CD4-positive, alpha-beta T cell treated with Interferon alpha-2 for 1 hour (primary cell): ENCODE data around the gene OBP2A.

Source experiments
- DNase-seq, 2 donors: peaks; one replicate each; pipeline ENCODE4 v3.0.0-alpha.2; 2020 to 2022

Gene OBP2A

DNA sequence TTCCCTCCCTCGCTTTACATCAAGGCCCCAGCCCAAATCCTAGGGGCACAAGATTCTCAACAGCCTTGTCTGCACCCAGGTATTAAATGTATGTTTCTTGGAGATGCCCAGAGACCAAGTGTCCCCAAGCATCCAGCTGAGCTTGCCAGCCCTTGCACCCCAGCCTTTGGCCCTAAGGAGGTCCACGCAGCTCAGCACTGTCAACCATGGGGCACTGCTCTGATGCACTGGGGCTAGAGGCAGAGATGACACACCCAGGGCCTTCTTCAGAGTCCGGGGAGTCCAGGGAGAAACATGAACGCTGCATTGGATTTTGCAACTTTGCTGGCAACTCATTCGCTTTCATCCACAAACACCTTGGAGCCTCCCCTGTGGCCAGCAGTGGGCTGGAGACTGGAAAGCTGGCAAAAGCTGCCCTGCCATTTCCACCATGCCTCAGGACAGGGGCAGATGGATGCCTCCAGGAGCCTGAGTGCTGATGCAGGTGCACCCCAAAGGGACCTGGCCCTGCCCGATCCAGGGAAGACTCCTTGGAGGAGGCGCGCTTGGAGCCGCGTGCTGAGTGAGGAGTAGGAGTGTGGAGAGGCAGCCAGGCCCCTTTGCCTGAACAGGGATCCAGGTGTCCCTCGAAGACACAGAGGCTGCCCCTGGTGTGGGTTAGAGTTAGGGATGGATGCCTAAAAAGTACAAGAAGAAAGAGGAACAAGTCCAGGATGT is 34.9 kb downstream of the OBP2A start:
- DNase-seq, result no peak

DNA sequence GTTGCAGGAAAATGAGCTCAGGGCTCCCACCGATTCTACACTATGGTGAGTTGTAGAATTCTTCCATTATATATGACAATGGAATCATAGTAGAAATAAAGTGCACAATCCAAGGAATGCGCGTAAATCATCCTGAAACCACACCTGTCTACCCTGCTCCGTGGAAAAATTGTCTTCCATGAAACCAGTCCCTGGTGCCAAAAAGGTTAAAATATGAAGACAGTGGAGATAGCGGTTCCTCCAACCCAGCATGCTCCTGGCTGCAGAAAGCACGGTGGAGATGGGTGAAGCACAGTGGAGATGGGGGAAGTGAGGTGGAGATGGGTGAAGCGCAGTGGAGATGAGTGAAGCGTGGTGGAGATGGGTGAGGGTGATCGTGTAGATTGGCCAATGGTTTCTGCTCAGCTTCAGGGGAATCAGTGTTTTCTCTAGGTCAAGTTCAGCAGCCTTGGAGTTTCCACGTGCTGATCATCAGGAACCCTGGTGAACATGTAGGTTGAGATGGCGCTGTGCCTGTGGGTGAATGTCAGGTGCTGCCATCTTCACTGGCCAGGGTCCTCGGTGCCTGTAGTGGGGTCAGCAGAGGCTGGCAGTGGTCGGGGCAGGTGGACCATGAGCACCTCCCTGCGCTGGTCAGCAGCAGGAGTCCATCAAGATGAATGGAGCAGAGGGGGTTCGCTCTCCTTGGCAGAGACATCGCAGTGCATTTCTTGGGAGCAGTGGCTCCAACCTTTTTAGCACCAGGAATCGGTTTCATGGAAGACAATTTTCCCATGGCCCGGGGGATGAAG is 35.9 kb downstream of the OBP2A start:
- DNase-seq, result no peak

DNA sequence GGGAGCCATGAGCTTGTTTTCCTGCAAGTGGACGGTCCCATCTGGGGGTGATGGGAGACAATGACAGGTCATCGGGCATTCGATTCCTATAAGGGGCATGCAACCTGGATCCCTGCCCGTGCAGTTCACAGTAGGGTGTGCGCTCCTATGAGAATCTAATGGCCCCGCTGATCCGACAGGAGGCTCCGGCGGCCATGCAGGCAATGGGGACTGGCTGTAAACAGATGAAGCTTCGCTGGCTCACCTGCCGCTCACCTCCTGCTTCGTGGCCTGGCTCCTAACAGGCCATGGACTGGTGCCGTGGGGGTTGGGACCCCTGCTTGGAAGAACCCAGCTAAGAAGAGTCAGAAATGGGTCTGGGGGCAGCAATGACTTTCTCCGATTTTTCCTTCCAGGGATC is 36.6 kb downstream of the OBP2A start:
- no peak for DNase-seq

DNA sequence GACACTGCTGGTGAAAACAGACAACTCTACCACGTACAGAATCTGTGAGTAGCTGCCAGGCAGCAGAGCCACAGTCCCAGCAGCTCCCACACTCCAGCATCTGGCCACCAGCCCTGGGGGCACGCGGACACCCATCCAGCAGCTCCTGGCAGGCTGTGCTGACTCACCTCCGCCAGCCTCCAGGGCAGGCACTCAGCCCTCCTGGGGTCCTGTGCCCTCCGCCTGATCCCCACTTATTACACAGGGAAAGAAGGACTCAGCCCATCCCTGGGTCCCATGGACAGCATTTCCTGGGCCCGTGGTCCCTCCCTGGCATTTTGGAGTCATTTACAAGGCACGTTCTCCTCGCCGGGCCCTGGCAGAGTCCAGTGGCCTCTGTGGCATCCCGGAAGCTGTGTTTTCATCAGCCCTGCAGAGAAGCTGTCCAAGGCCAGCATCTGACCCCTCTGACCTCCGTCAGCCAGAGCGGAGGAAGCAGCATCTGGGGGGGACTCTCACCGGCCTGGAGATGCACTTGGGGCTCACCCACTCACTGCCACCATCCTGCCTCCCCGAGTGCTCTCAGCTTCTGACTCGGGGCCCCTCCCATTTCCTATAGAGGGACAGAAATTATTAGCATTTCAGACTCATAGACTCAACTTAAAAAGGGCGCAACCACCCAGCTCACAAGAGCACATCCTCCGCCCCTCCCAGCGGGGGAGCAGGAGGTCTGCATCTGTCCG is 37.2 kb downstream of the OBP2A start:
- no peak for DNase-seq

DNA sequence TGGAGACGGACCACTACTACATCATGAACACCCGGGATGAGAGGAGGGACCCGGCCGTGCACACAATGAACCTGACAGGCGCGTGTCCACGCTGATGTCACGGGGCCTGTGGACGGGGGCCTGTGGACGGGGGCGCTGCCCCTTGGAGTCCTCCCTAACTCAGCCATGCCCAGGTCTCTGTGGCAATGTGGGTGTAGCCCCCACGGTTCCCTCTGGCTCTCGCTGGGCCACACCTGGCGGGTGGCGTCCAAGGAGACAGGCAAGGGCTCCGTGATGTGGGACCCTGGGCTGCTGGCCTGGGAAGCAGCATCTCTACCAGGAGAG is 37.7 kb downstream of the OBP2A start:
- DNase-seq, result no peak

DNA sequence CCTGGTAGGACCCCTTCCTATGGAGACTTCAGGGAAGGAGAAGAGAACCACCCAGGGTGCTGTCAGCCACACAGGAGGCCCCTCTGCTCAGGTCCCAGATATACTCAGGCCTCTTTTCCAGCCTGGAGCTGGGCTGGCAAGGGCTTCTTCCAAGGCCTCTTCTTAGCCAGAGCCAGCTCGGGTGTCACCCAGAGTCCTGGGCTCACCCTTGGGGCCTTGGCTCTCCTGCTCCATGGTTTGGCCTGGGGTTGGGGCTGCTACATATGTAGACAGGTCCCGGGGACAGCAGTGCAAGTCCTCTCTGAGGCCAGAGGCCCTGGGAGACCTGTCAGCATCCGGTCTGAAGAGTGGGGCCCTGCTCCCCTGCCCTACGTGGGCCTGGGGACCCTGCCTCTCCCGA is 38.4 kb downstream of the OBP2A start:
- DNase-seq, result no peak

DNA sequence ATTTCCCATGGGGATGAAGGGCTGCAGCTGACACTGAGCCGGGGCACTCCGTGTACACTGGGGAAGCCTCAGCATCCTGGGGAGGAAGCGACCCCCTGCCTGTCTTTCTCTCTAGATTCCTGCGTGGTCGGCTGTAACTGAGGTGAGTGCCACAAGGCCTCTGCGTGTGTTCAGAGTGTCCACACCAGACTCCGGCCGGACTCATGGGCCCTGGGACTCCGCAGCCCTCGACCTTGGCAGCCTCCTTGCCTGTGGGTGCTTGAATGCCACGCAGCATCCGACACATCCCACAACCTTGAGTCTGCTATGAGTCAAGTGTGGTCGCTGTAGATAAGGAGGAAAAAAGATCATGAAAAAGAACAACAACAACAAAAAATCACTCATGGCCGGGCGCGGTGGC is 39.0 kb downstream of the OBP2A start:
- DNase-seq, result no peak

DNA sequence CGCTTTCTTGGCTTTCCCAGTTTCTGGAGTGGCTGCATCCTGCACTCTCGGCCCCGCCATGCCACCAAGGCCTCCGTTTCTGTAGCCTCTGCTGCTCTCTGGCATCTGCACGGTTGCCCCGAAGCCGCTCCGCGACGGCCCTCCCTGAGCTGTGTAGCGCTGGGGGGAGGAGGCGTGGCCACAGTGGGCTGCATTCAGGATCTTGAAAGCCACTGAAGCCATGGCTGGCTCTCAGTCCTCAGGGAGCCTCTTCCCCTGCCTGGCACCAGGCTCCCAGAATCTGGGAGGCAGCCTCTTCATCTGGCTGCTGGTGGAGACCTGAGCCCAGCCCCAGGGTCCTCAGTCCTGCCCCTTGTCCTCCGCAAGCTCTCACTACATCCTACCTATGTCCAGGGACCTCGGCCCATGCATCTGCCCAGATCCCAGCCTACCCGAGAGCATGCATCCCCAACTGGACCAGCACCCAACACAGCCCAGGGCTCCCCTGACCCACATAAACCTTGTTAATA is 40.7 kb downstream of the OBP2A start:
- DNase-seq, result no peak

DNA sequence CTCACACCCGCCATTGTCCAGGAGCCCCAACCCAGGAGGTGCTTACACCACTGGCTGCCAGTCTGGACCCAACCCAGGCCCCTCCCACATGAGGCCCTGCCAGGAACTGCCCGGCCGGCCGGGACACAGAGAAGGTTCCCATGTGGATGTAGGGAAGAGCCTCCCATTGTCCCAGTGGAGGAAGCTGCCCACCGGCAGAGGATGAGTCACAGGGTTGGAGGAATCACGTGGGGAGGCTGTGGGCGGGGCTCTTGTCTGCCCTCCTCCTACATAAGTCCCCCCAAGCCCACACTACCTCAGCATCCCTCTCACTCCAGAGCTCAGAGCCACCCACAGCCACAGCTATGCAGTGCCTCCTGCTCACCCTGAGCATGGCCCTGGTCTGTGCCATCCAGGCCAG is 41.7 kb downstream of the OBP2A start:
- DNase-seq, result no peak

DNA sequence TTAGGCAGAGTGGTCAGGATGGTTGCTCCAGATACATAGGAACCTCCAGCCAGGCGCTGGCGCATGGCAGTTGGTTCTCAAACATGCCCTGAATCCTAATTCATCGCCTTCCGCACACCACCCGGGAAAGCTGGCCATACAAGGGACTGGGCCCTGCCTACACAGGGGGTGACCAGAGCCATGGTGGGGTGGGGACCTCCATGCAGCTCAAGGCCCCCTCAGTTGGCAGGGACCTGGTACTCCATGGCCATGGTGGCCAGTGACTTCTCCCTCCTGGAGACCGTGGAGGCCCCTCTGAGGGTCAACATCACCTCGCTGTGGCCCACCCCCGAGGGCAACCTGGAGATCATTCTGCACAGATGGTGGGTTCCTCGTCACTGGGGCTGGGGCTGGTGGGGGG is 42.4 kb downstream of the OBP2A start:
- no peak for DNase-seq

DNA sequence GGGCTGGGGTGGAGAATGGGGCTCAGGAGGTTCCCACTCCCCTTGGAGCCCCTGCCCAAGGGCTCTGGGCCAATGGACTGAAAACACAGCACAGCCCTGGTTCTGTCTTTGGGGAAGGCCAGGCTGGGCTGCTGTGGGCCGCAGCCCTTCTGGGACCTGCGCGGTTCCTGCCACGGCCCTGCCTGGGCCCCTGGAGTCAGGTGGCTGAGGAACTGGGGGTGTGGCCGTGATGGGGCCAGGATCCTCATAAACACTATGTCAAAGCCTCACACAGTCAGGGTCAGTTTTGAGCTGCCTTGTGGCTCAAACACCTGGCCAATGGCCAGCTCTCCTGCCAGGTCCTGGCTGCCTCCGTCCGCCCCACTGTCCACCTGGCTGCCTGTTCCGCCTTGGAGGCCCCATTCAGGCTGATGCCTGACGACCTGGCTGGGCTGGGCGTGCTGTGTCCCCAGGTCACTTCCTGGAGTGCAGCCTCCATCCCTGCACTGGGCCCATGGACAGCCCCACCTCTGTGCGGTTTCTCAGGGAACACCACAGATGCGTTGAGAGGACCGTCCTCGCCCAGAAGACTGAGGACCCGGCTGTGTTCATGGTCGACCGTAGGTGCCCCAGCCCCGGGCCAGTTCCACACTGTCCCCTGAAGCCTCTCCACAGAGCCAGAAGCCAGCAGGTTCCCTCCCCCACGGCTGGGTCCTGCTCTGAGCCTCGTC is 43.1 kb downstream of the OBP2A start:
- no peak for DNase-seq

DNA sequence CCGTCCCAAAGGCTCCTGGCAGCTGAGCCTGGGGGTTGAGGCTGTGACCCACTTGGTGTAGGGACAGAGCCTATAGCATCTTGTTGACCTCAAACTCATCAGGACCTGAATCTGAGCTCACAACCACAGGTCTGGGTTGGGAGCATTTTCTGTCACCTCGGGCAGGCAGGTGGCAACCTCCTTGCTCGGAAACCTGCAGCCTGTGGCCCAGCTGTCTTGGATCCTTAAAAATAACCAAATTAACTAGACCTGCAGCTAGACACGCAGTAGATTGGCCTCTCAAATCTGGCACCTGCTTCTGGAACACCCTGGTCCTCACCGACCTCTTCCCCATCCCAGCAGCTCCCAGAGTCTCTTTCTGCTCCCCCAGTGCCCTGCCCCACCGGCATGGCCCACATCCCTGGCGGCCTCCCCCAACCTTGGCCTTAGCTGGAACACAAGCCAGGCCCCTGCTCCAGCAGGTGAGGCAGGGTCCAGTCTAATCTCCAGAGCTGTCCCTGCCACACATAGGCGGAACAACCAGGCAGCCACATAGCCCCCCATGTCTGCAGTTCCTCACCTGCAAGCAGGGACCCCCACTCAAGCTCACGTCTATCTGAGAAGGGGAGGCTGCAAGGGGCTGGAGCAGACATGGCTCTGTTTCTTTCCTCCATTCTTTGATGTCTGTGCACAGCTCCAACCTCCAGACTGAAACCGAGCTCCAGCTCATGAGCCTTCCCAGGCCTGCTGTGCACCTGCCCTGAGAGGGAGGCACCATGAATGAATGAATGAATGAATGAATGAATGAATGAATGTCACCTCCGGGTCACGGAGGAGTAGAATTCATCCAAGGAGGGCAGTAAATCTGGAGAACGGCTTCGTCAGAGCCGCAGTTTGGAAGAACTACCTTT is 43.9 kb downstream of the OBP2A start:
- no peak for DNase-seq

DNA sequence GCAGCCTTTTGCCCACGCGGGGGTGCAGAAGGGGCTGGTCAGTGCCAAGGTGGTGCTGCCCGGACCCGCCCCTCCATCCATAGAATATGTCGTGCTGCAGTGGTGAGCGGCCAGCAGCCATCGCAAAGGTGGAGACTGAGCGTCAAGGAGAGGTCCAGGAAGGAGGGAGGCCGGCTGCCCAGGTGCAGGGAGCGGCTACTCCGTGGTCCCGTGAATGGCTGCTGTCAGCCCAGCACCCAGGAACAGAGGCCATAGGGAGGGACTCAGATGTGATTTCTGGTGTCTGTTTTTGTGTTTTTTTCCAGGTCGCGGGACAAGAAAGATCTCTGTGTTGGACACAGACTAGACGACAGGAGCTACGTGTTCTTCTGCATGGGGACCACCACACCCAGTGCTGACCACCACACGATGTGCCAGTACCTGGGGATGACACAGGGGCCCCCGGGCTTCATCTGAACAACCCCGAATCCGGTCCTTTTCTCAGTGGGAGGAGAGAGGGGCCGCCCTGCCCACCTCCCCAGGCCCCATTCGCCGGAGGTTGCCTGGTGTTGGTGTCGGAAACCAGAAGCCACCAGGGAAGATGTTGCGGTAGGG is 44.7 kb downstream of the OBP2A start:
- DNase-seq, result no peak

DNA sequence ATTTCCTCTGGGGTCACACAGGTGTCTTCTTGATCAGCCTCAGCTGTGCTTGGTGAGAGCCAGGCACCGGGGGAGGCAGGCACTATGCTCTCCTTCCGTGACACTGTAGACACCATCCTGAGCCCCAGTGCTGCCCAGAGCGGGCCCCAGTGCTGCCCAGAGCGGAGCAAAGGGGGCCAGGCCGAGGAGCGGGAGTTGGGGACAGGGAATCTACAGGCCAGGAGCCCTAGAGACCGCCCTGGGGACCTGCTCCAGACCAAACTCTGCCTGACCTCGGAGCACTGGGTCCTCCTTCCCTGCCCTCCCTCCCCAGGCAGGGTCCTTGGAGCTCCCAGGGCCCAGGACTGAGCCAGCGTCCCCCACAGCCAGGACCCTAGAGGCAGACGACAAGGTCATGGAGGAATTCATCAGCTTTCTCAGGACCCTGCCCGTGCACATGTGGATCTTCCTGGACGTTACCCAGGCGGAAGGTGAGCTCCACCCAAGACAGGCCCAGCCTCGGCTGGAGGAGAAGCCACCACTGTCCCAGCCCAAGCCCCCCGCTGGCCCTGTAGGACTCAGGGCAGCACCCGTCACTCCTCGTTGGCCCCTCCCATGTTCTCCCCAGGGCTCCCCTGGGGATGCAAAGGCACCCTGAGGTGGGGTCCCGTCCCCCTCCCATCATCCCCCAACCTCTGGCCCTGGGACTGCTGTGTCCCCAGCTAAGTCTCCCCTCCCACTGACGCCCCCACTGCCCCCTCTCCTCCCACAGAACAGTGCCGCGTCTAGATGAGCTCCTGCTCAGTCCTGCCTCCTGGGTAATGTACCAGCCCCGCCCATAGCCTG is 45.8 kb downstream of the OBP2A start:
- no peak for DNase-seq

DNA sequence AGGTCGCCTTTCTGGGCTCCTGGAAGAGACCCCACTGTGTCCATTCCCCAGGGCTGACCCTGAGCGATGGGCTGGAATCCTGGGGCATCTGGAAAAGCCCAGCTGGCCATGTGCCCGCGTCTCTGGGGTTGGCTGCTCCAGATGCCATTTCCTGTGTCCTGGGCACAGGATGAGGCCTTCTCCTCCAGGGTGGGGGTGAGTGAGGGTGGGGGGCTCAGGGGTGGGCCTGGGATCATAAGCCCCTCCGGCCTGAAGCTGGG is 46.3 kb downstream of the OBP2A start:
- DNase-seq, result no peak

DNA sequence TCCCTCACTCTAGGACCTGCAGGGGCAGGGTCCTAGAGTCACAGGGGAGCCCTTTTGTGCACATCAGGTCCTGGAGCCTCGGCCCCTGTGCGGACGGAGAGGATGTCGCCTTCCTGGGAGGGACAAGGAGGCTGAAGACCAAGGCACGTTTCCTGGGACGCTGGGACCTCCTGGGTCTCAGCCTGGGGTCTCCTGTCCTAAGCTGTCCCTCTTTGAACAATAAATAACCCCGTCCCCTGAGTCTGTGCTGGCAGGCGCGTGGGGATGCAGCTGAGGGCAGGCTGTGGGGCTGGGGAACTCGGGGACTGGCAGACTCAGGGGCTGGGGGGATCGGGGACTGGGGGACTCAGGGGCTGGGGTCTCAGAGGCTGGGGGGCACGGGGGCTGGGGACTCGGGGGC is 46.7 kb downstream of the OBP2A start:
- DNase-seq, result no peak

DNA sequence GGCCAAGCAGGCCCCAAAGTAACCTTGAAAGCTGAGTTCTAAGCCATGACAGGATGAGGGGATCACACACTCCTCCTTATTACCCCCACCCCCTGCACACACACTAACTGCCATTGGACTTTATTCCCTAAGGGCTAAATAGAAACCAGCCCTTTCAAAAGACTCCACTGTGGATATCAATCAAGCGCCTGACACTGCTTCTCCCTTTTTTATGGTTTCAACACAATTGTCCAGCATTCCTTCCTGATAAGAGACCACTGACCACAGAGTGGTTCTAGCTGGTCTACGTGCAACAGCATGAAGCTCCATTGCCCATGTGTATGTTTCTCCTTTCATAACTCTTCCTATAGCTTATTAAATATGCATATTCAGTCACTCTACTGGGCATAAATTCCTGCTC is 50.3 kb downstream of the OBP2A start:
- DNase-seq, result no peak
